Calu3 (cell line): ENCODE data around the gene TNFRSF6B. TPM values are rescaled to one million over a fixed set of nuclear protein-coding genes. Genes with fewer than 3 reads are reported as not detected.

Experiments used
- BruUV-seq: library from RNA; stranded (reverse); fragments of 400-500 nt; replicated peaks from 2 replicates; lab custom pipeline; 2021; lab: Mats Ljungman, UMichigan
- CTCF ChIA-PET: fragments of 300-600 bp; sonication (Branson Sonifier 250); formaldehyde crosslinking; loops from one replicate; lab custom pipeline; 2022; ENCODE audit warnings: antibody characterized with exemption; lab: Charles Lee
- DNase-seq: peaks from one replicate; pipeline ENCODE4 v3.0.0; 2022
- H3K27ac Mint-ChIP-seq: one replicate; pipeline ENCODE4 v1.8.0; 2022; ENCODE audit warnings: mixed read lengths; ENCODE audit not compliant: unreplicated experiment
- H3K27me3 Mint-ChIP-seq: one replicate; pipeline ENCODE4 v1.8.0; 2022; ENCODE audit warnings: mixed read lengths; ENCODE audit not compliant: unreplicated experiment
- H3K36me3 Mint-ChIP-seq: one replicate; pipeline ENCODE4 v1.8.0; 2022; ENCODE audit warnings: mild to moderate bottlenecking, moderate library complexity, mixed read lengths; ENCODE audit not compliant: insufficient read depth, unreplicated experiment
- H3K4me1 Mint-ChIP-seq: one replicate; pipeline ENCODE4 v1.8.0; 2022; ENCODE audit warnings: mild to moderate bottlenecking, low read depth, mixed read lengths; ENCODE audit not compliant: unreplicated experiment
- H3K4me3 Mint-ChIP-seq: one replicate; pipeline ENCODE4 v1.8.0; 2022; ENCODE audit warnings: mild to moderate bottlenecking, low read depth, moderate library complexity, mixed read lengths; ENCODE audit not compliant: unreplicated experiment
- H3K9me3 Mint-ChIP-seq: one replicate; pipeline ENCODE4 v1.8.0; 2022; ENCODE audit warnings: low read depth, mixed read lengths; ENCODE audit not compliant: unreplicated experiment
- CTCF ChIP-seq: fragments of 200-600 bp; IDR thresholded peaks from one replicate; pipeline ENCODE4 v1.8.0; 2022; ENCODE audit warnings: antibody characterized with exemption; ENCODE audit not compliant: unreplicated experiment
- intact Hi-C: fragments of 100-400 bp; cut with micrococcal nuclease; formaldehyde crosslinking; loops from one replicate; pipeline ENCODE4 v1.10.0; 2022; ENCODE audit not compliant: unreplicated experiment
- total RNA-seq: library from RNA; stranded (reverse); gene quantifications from 2 replicates; pipeline ENCODE4 v1.2.3, GENCODE V29; 2022

Gene TNFRSF6B
- total RNA-seq, 1 experiment from 2014 or later = not detected

GRCh38 chr20:63705232-63706026, 9.0 kb downstream of the TNFRSF6B start:
- Mint-ChIP-seq H3K4me1 (peaks cover 35% of the 10 kb centered on the region), H3K27ac (no peak overlapping the region), H3K27me3 (no peaks in the 10 kb centered on the region), H3K36me3 (peaks cover 90% of the 10 kb centered on the region), H3K9me3 (no peaks in the 10 kb centered on the region), H3K4me3 (peak overlapping the region; percentile 97)
- intact Hi-C loops = no loop called here
- no peak for TF ChIP-seq CTCF
- no TSS peak for BruUV-seq
- no peak for DNase-seq
- CTCF ChIA-PET = no interaction called here

GRCh38 chr20:63706027-63706695, 9.7 kb downstream of the TNFRSF6B start:
- peak overlapping the region; percentile 85 for H3K27ac Mint-ChIP-seq
- intact Hi-C loops = no loop called here
- no peak for TF ChIP-seq CTCF
- H3K4me1 Mint-ChIP-seq = peaks cover 42% of the 10 kb centered on the region
- no peaks in the 10 kb centered on the region for H3K9me3 Mint-ChIP-seq
- CTCF ChIA-PET = interaction anchor here (2.0 to 3.1 kb wide), 2 partner anchors 157 to 168 kb away, joined by 10 to 18 read pairs; partner anchors contain the start of gene PTK6
- H3K27me3 Mint-ChIP-seq = no peaks in the 10 kb centered on the region
- no peak for DNase-seq
- peak overlapping the region; percentile 97 for H3K4me3 Mint-ChIP-seq
- H3K36me3 Mint-ChIP-seq = peaks cover 90% of the 10 kb centered on the region
- TSS peak; percentile 60 for BruUV-seq

- Mint-ChIP-seq H3K4me1 (peaks cover 42% of the 10 kb centered on the region), H3K27ac (peak overlapping the region; percentile 85), H3K36me3 (peaks cover 92% of the 10 kb centered on the region), H3K9me3 (peaks cover 2% of the 10 kb centered on the region), H3K27me3 (no peaks in the 10 kb centered on the region), H3K4me3 (peak overlapping the region; percentile 97)
- CTCF ChIA-PET = interaction anchor here (0.6 to 3.1 kb wide), 9 partner anchors 8 to 1518 kb away, joined by 3 to 18 read pairs (median 6); partner anchors contain the start of genes PTK6 and RTEL1
- peak; percentile 75 for DNase-seq
- intact Hi-C loops = no loop called here
- peak; percentile 29 for TF ChIP-seq CTCF
- BruUV-seq = no TSS peak
Measured at GRCh38 chr20:63706852-63707557, 10.6 kb downstream of the TNFRSF6B start.
